ENCODE measurements around the gene KIF2B.

DNA sequence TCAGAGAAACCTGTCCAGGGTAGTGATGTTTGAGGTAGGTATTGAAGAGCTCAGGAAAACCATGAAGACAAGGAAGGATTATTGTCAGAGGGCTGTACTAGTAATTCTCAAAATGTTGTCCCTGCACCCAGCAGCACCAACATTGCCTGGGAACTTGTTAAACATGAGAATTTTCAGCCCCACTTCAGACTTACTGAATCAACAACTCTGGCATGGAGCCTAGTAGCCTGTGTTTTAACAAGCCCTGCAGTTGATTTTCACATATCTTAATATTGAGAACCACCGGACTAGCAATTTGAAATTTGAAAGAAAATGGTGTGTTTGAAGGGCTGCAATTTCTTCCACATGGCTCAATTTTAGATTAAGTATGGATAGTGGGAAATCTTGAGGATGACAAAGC is 2.8 kb upstream of the KIF2B start:
- TF ChIP-seq, protein P1, sequence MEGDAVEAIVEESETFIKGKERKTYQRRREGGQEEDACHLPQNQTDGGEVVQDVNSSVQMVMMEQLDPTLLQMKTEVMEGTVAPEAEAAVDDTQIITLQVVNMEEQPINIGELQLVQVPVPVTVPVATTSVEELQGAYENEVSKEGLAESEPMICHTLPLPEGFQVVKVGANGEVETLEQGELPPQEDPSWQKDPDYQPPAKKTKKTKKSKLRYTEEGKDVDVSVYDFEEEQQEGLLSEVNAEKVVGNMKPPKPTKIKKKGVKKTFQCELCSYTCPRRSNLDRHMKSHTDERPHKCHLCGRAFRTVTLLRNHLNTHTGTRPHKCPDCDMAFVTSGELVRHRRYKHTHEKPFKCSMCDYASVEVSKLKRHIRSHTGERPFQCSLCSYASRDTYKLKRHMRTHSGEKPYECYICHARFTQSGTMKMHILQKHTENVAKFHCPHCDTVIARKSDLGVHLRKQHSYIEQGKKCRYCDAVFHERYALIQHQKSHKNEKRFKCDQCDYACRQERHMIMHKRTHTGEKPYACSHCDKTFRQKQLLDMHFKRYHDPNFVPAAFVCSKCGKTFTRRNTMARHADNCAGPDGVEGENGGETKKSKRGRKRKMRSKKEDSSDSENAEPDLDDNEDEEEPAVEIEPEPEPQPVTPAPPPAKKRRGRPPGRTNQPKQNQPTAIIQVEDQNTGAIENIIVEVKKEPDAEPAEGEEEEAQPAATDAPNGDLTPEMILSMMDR (IDR thresholded peaks at IDR 0.05; ENCODE audit: insufficient read depth, low read length) = no peak
- TF ChIP-seq POLR2AphosphoS5 (IDR thresholded peaks at IDR 0.05; ENCODE audit: low read depth) (no peak), SPI1 (IDR thresholded peaks at IDR 0.05; ENCODE audit: borderline replicate concordance, low read depth) (no peak)
- TF ChIP-seq, protein P2, sequence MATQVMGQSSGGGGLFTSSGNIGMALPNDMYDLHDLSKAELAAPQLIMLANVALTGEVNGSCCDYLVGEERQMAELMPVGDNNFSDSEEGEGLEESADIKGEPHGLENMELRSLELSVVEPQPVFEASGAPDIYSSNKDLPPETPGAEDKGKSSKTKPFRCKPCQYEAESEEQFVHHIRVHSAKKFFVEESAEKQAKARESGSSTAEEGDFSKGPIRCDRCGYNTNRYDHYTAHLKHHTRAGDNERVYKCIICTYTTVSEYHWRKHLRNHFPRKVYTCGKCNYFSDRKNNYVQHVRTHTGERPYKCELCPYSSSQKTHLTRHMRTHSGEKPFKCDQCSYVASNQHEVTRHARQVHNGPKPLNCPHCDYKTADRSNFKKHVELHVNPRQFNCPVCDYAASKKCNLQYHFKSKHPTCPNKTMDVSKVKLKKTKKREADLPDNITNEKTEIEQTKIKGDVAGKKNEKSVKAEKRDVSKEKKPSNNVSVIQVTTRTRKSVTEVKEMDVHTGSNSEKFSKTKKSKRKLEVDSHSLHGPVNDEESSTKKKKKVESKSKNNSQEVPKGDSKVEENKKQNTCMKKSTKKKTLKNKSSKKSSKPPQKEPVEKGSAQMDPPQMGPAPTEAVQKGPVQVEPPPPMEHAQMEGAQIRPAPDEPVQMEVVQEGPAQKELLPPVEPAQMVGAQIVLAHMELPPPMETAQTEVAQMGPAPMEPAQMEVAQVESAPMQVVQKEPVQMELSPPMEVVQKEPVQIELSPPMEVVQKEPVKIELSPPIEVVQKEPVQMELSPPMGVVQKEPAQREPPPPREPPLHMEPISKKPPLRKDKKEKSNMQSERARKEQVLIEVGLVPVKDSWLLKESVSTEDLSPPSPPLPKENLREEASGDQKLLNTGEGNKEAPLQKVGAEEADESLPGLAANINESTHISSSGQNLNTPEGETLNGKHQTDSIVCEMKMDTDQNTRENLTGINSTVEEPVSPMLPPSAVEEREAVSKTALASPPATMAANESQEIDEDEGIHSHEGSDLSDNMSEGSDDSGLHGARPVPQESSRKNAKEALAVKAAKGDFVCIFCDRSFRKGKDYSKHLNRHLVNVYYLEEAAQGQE (IDR thresholded peaks at IDR 0.05; ENCODE audit: insufficient replicate concordance, low read depth) = no peak
